Subcutaneous adipose tissue (tissue), 4 donors: ENCODE measurements around the gene CHRNA3. TPM values are rescaled to one million over a fixed set of nuclear protein-coding genes. Genes with fewer than 3 reads are reported as not detected.

Source experiments
- total RNA-seq, 4 donors: library from RNA; depleted of rRNA; stranded (reverse); fragments of >200 nt; gene quantifications; one replicate each; pipeline ENCODE4 v1.1.0, GENCODE V29; 2016
- TF ChIP-seq, protein P1 (sequence below): fragments of 450-650 bp; IDR thresholded peaks from one replicate; pipeline ENCODE4 v1.5.1; 2016; ENCODE audit warnings: low read depth, mild to moderate bottlenecking, control low read depth, antibody characterized with exemption, moderate library complexity

Gene CHRNA3
- total RNA-seq, 4 donors from 2014 or later = not detected

DNA sequence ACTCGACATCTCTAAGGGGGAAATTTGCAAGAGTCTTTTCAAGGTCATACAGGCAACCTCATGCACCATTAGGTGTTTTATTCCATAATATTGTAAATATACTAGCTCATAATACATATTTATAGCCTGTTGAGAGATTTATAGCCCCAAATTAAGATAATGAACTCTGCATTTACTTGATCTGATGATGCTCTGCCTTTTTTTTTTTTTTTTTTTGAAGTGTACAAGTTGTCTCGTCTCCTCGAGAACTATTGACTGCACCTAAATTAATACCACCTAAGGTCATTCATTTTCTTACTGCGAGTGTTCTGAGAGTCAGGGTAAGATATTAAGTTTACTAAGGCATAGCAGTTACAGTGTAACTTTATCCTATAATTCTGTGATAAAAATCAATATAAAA lies 49.4 kb downstream of the CHRNA3 start:
- TF ChIP-seq, protein P1, sequence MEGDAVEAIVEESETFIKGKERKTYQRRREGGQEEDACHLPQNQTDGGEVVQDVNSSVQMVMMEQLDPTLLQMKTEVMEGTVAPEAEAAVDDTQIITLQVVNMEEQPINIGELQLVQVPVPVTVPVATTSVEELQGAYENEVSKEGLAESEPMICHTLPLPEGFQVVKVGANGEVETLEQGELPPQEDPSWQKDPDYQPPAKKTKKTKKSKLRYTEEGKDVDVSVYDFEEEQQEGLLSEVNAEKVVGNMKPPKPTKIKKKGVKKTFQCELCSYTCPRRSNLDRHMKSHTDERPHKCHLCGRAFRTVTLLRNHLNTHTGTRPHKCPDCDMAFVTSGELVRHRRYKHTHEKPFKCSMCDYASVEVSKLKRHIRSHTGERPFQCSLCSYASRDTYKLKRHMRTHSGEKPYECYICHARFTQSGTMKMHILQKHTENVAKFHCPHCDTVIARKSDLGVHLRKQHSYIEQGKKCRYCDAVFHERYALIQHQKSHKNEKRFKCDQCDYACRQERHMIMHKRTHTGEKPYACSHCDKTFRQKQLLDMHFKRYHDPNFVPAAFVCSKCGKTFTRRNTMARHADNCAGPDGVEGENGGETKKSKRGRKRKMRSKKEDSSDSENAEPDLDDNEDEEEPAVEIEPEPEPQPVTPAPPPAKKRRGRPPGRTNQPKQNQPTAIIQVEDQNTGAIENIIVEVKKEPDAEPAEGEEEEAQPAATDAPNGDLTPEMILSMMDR = no peak

DNA sequence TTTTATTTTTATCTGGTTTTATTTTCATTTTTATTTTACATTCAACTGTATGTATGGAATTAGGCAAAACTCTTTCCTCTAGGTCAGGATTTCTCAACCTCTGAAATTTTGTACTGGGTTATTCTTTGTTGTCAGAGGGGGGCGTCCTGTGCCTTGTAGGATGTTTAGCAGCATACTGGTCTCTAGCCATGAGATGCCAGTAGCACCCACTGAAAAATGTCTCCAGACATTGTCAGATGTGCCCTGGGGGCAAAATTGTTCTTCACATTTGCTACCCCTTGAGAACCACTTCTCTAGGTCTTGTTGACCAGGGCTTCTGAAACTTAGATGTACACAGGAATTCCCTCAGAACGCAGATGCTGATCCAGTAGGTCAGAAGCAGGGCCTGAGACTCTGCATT lies 50.1 kb downstream of the CHRNA3 start:
- TF ChIP-seq, protein P1 = no peak

DNA sequence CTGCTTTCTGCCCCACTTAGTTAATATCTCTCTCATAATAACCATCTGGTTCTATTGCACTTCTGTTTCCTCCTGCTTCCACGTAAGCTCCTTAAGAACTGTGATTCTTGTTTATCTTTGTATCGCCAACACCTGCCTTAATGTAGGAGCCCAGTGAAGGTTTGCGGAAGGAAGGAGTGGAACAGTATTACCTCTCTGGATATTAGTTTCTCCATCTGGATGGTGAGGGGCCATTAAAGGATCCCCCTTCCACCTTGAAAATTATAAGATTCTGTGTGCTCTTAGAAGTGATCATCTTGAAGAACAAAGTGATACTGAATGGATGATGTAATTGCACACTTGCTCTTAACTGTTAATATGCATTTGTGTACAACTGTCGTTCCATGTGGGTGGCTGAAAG lies 53.3 kb downstream of the CHRNA3 start:
- TF ChIP-seq, protein P1 = no peak

DNA sequence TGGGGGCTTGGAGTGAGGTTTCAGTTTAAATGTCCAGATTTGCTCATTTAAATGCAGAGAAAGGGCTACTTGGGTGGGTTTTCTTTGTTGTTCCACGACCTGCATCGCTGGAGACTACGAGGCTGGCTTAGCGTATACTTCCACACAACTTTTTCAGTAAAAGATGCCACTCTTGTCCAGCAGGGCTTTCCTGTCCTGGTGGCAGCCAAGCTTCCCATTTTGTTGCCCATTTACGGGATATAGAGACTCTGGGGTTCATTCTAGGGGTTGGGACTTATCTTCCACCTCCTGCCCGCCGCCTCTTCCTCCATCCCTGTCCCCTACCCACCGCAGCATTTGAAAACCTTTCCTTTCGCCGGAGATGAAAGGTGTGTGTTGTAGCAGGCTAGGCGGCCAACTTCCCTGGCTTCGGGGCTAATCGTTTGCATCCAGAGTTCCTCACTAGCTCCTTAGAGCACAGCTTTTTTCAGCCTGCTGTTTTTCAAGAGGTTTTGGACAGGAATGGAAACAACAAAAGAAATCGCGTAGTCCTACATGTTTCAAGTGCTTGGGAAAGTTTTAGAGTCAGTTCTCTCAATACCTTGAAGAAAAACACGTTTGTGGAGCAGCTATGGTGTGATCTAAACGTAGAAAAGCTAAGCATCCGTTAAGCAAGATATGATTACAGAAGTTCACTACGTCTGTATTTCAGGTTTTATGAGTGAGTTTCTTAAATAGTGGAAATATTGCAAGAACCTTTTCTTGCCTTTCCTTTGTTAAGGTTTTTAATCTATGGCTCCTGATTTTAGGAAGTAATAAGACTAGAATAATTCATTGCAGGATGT lies 54.6 kb downstream of the CHRNA3 start:
- TF ChIP-seq, protein P1 = no peak

DNA sequence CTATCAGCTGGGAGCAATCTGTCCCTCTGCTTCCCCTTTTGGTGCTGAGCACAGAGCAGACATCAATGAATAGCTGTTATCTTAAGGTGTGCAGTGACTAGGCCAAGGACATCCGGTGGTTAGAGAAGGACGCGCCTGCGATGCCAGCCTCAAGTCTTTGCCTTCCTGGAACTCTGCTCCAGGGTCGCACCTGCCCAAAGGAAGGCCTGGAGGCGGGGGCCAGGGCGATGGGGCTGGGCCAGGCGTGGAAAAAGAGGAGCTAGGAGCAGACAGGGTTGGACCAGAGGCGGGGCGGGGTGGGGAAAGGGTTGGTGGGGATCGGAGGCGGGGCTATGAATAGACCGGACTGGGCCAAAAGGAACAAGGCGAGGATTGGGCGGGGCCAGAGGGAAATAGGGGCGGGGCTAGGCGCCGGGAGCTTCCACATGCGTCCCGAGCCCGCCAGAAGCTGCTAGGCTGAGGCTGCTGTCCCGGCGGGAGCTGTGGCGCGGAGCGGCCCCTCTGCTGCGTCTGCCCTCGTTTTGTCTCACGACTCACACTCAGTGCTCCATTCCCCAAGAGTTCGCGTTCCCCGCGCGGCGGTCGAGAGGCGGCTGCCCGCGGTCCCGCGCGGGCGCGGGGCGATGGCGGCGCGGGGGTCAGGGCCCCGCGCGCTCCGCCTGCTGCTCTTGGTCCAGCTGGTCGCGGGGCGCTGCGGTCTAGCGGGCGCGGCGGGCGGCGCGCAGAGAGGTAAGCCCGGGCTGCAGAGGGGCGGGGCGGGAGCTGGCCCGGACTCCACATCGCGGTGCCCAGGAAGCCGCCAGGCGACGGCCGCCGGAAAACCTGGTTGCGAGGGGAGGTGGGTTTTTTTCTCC lies 55.5 kb downstream of the CHRNA3 start, which contains the start of gene CHRNA5:
Gene CHRNA5 (plus strand): TSS at position 424 of the 854 bp plus-strand sequence. CDS start 200 bp downstream, at position 624.
- TF ChIP-seq, protein P1 = no peak

DNA sequence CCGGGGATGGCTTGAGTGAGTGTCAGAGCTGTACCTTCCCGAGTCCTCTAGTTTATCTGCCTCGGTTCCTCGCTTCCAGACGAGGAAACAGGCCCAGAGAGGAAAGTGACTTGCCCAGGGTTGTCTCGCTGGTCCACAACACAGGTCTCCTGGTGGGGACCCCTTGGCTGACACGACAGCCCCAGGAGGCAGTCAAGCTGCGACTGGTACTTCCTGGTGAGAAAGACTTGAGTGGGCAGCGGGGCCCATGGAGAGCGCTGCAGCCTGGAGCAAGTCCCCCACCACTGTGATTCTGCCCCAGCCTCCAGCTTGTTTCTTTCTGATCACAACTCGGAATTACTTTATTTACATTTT lies 56.1 kb downstream of the CHRNA3 start:
- TF ChIP-seq, protein P1 = no peak

DNA sequence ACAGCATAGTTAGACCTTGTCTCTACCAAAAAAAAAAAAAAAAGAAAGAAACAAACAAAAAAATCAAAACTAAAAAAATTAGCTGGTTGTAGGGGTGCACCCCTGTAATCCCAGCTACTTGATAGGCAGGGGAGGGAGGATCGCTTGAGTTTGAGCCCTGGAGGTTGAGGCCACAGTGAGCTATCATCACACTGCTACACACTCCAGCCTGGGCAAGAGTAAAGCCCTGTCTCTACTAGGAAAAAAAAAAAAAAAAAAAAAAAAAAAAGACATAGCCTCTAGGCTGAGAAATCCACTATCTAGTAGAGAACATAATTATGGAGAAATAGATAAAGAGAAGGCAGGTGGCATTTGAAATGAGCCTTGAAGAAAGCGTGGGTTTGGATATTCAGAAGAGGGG lies 57.7 kb downstream of the CHRNA3 start:
- TF ChIP-seq, protein P1 = no peak
